ENCODE results near the gene PARP3. TPM values are rescaled to one million over a fixed set of nuclear protein-coding genes. Genes with fewer than 3 reads are reported as not detected.

The PARP3 gene
- total RNA-seq, 1 experiment from 2014 or later: 25.5 TPM

- POLR2A ChIA-PET: interaction anchor here (0.6 to 5.8 kb wide), 25 partner anchors 8 to 1467 kb away, joined by 3 to 127 read pairs (median 4); partner anchors contain the start of genes ABHD14A, ABHD14B, ACY1 and DCAF1
- Mint-ChIP-seq H3K4me3 (ENCODE audit: unreplicated experiment) (peak overlapping the region; percentile 92), H3K9me3 (ENCODE audit: unreplicated experiment) (no peaks in the 10 kb centered on the region), H3K36me3 (ENCODE audit: insufficient read depth, unreplicated experiment) (peaks cover 48% of the 10 kb centered on the region), H3K27ac (ENCODE audit: low read depth, unreplicated experiment) (peak overlapping the region; percentile 95), H3K4me1 (ENCODE audit: insufficient read depth, unreplicated experiment) (peaks cover 16% of the 10 kb centered on the region), H3K27me3 (ENCODE audit: insufficient read depth, unreplicated experiment) (no peaks in the 10 kb centered on the region)
- DNase-seq (ENCODE audit: unreplicated experiment): peak; percentile 39
- CTCF ChIA-PET: interaction anchor here (0.5 to 2.6 kb wide), 22 partner anchors 9 to 1574 kb away, joined by 3 to 49 read pairs (median 3); partner anchors contain the start of genes ABHD14A and ABHD14B
- intact Hi-C loops (cut with micrococcal nuclease): loop anchor here (5.0 kb wide), 1 partner anchor 181 kb away; no protein-coding TSS in a partner anchor
- no peak for TF ChIP-seq CTCF (IDR thresholded peaks at IDR 0.05; ENCODE audit: unreplicated experiment)
- TSS peak; percentile 58 for BruUV-seq (replicated peaks)
Observed at GRCh38 chr3:51940648-51941462, 1.3 kb upstream of the PARP3 start.

GRCh38 chr3:51941463-51941797, 733 bp upstream of the PARP3 start:
- Mint-ChIP-seq H3K27ac (ENCODE audit: low read depth, unreplicated experiment) (peak overlapping the region; percentile 95), H3K4me3 (ENCODE audit: unreplicated experiment) (peak overlapping the region; percentile 92)

GRCh38 chr3:51942603-51943450, 664 bp downstream of the PARP3 start:
- intact Hi-C loops (cut with micrococcal nuclease): loop anchor here (1.0 to 5.0 kb wide), 5 partner anchors 31 to 201 kb away; partner anchors contain the start of gene ABHD14B
- Mint-ChIP-seq H3K9me3 (ENCODE audit: unreplicated experiment) (no peaks in the 10 kb centered on the region), H3K27me3 (ENCODE audit: insufficient read depth, unreplicated experiment) (no peaks in the 10 kb centered on the region), H3K4me3 (ENCODE audit: unreplicated experiment) (peak overlapping the region; percentile 92), H3K4me1 (ENCODE audit: insufficient read depth, unreplicated experiment) (peaks cover 16% of the 10 kb centered on the region), H3K36me3 (ENCODE audit: insufficient read depth, unreplicated experiment) (peaks cover 28% of the 10 kb centered on the region), H3K27ac (ENCODE audit: low read depth, unreplicated experiment) (peak overlapping the region; percentile 95)
- ChIA-PET CTCF (interaction anchor here (0.6 to 2.6 kb wide), 24 partner anchors 8 to 1604 kb away, joined by 3 to 49 read pairs (median 4); partner anchors contain the start of genes ABHD14A, ABHD14B, ACY1 and PCBP4), POLR2A (interaction anchor here (0.5 to 5.8 kb wide), 19 partner anchors 8 to 1327 kb away, joined by 3 to 127 read pairs (median 7); partner anchors contain the start of genes ABHD14A, ABHD14B, ACY1 and DUSP7)
- no peak for TF ChIP-seq CTCF (IDR thresholded peaks at IDR 0.05; ENCODE audit: unreplicated experiment)
- no TSS peak for BruUV-seq (replicated peaks)
- DNase-seq (ENCODE audit: unreplicated experiment): peak; percentile 67

More at GRCh38 chr3:51941463-51941797, 733 bp upstream of the PARP3 start:
- POLR2A ChIA-PET: interaction anchor here (0.6 to 5.8 kb wide), 26 partner anchors 9 to 1468 kb away, joined by 3 to 127 read pairs (median 4); partner anchors contain the start of genes ABHD14A, ABHD14B, ACY1 and DCAF1
- Mint-ChIP-seq H3K27me3 (ENCODE audit: insufficient read depth, unreplicated experiment) (no peaks in the 10 kb centered on the region), H3K4me1 (ENCODE audit: insufficient read depth, unreplicated experiment) (peaks cover 16% of the 10 kb centered on the region), H3K9me3 (ENCODE audit: unreplicated experiment) (no peaks in the 10 kb centered on the region), H3K36me3 (ENCODE audit: insufficient read depth, unreplicated experiment) (peaks cover 42% of the 10 kb centered on the region)
- CTCF ChIA-PET: interaction anchor here (0.5 to 2.6 kb wide), 24 partner anchors 9 to 1575 kb away, joined by 3 to 49 read pairs (median 4); partner anchors contain the start of genes ABHD14A and ABHD14B
- no peak for DNase-seq (ENCODE audit: unreplicated experiment)
- no TSS peak for BruUV-seq (replicated peaks)
- intact Hi-C loops (cut with micrococcal nuclease): loop anchor here (5.0 kb wide), 1 partner anchor 181 kb away; no protein-coding TSS in a partner anchor
- TF ChIP-seq CTCF (IDR thresholded peaks at IDR 0.05; ENCODE audit: unreplicated experiment): no peak
